GM21423 (cell line): ENCODE data around the gene LCE1C.

Source experiments
- ATAC-seq: cut with Tn5 transposase; IDR thresholded peaks from one replicate; pipeline ENCODE4 v1.9.1; 2021; ENCODE audit warnings: mild to moderate bottlenecking, moderate library complexity; ENCODE audit not compliant: unreplicated experiment

LCE1C gene

DNA sequence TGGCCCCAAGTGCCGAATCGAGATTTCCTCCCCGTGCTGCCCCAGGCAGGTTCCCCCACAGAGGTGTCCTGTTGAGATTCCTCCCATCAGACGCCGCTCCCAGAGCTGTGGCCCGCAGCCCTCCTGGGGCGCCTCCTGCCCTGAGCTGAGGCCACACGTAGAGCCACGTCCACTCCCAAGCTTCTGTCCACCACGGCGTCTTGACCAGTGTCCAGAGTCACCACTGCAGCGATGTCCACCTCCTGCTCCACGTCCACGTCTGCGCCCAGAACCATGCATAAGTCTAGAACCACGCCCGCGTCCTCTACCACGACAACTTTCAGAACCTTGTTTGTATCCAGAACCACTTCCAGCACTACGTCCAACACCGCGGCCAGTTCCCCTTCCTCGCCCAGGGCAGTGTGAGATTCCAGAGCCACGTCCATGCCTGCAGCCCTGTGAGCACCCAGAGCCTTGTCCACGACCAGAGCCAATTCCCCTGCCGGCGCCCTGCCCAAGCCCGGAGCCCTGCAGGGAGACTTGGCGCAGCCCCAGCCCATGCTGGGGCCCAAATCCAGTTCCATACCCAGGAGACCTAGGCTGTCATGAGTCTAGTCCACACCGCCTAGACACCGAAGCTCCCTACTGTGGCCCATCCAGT, 45.8 kb downstream of the LCE1C start:
- no peak for ATAC-seq

GRCh38 chr1:152759453-152760173, 46.8 kb downstream of the LCE1C start:
- no peak for ATAC-seq

DNA sequence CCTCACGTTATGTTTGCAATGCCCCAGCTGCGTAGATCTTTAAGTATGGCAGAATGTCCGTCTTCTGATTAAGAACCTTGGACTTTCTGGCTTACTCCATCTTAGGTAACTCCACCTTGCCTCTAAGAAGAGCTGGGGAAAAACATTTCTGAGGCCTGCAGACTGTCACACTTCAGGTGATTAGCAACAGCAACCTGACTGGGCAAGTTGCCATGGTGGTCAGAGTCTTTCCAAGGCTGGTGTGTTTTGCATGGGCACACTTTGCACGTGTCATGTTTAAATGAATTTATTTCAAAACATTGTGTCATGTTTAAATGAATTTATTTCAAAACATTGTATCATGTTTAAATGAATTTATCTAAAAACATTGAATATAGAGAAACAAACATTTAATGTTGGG, 47.8 kb downstream of the LCE1C start:
- ATAC-seq: no peak

GRCh38 chr1:152757747-152758146, 48.7 kb downstream of the LCE1C start, which contains the start of gene KPRP:
Gene KPRP (plus strand): TSS chr1:152758025. CDS start chr1:152759589, 1,564 bp downstream.
- no peak for ATAC-seq

- ATAC-seq: no peak
These were observed 49.6 kb downstream of the LCE1C start for GRCh38 chr1:152756872-152757271.
